ENCODE data around the gene WDR59. TPM values are rescaled to one million over a fixed set of nuclear protein-coding genes. Genes with fewer than 3 reads are reported as not detected.

Gene WDR59
- total RNA-seq, 1 experiment from 2014 or later, result 26.8 TPM

GRCh38 chr16:75025761-75026160 is 40.8 kb upstream of the WDR59 start:
- no peak overlapping the region for H3K4me2 ChIP-seq (ENCODE audit: low read depth, low read length, poor library complexity, severe bottlenecking)
- no peaks in the 10 kb centered on the region for H3K9me3 ChIP-seq (ENCODE audit: low read length)
- no peaks in the 10 kb centered on the region for H3K79me2 ChIP-seq (ENCODE audit: low read length)
- no peak overlapping the region for H3K4me3 ChIP-seq (ENCODE audit: low read length)
- H3K9ac ChIP-seq (ENCODE audit: low read length), result no peak overlapping the region
- no peaks in the 10 kb centered on the region for H3K36me3 ChIP-seq (ENCODE audit: insufficient read depth, low read length)
- no peak for DNase-seq
- peaks cover 5% of the 10 kb centered on the region for H3K4me1 ChIP-seq (ENCODE audit: low read length)
- H3K27ac ChIP-seq (ENCODE audit: low read length), result no peak overlapping the region
- H3K27me3 ChIP-seq (ENCODE audit: low read length), result no peaks in the 10 kb centered on the region
- no peak overlapping the region for H2AFZ ChIP-seq (ENCODE audit: low read length)
- H4K20me1 ChIP-seq (ENCODE audit: insufficient read depth, low read depth, low read length), result no peaks in the 10 kb centered on the region
- no peaks in the 10 kb centered on the region for H3K9me2 ChIP-seq (replicated peaks; ENCODE audit: insufficient read depth, low read length)

- Histone ChIP-seq H3K27ac (ENCODE audit: low read length) (no peak overlapping the region), H3K4me3 (ENCODE audit: low read length) (no peak overlapping the region), H3K4me1 (ENCODE audit: low read length) (peaks cover 5% of the 10 kb centered on the region), H3K4me2 (ENCODE audit: low read depth, low read length, poor library complexity, severe bottlenecking) (no peak overlapping the region), H3K27me3 (ENCODE audit: low read length) (no peaks in the 10 kb centered on the region), H3K36me3 (ENCODE audit: insufficient read depth, low read length) (no peaks in the 10 kb centered on the region), H3K9ac (ENCODE audit: low read length) (no peak overlapping the region), H3K9me2 (replicated peaks; ENCODE audit: insufficient read depth, low read length) (no peaks in the 10 kb centered on the region), H3K9me3 (ENCODE audit: low read length) (no peaks in the 10 kb centered on the region), H4K20me1 (ENCODE audit: insufficient read depth, low read depth, low read length) (no peaks in the 10 kb centered on the region), H2AFZ (ENCODE audit: low read length) (no peak overlapping the region), H3K79me2 (ENCODE audit: low read length) (no peaks in the 10 kb centered on the region)
- DNase-seq, result peak; percentile 16
Observed at GRCh38 chr16:75024594-75024993, 39.7 kb upstream of the WDR59 start.

- no peaks in the 10 kb centered on the region for H3K27me3 ChIP-seq (ENCODE audit: low read length)
- no peak overlapping the region for H3K9ac ChIP-seq (ENCODE audit: low read length)
- H3K27ac ChIP-seq (ENCODE audit: low read length), result no peak overlapping the region
- peaks cover 5% of the 10 kb centered on the region for H3K4me1 ChIP-seq (ENCODE audit: low read length)
- peak; percentile 41 for DNase-seq
- H3K4me3 ChIP-seq (ENCODE audit: low read length), result no peak overlapping the region
- H3K9me3 ChIP-seq (ENCODE audit: low read length), result no peaks in the 10 kb centered on the region
- no peaks in the 10 kb centered on the region for H3K79me2 ChIP-seq (ENCODE audit: low read length)
- no peaks in the 10 kb centered on the region for H4K20me1 ChIP-seq (ENCODE audit: insufficient read depth, low read depth, low read length)
- H3K36me3 ChIP-seq (ENCODE audit: insufficient read depth, low read length), result no peaks in the 10 kb centered on the region
- no peaks in the 10 kb centered on the region for H3K9me2 ChIP-seq (replicated peaks; ENCODE audit: insufficient read depth, low read length)
- no peak overlapping the region for H3K4me2 ChIP-seq (ENCODE audit: low read depth, low read length, poor library complexity, severe bottlenecking)
- no peak overlapping the region for H2AFZ ChIP-seq (ENCODE audit: low read length)
Observed at GRCh38 chr16:75024182-75024581, 39.3 kb upstream of the WDR59 start.

- Histone ChIP-seq H2AFZ (ENCODE audit: low read length) (no peak overlapping the region), H3K79me2 (ENCODE audit: low read length) (no peaks in the 10 kb centered on the region), H3K4me3 (ENCODE audit: low read length) (no peak overlapping the region), H3K27ac (ENCODE audit: low read length) (no peak overlapping the region), H3K27me3 (ENCODE audit: low read length) (no peaks in the 10 kb centered on the region), H4K20me1 (ENCODE audit: insufficient read depth, low read depth, low read length) (no peaks in the 10 kb centered on the region), H3K4me1 (ENCODE audit: low read length) (peaks cover 5% of the 10 kb centered on the region), H3K9ac (ENCODE audit: low read length) (no peak overlapping the region), H3K9me2 (replicated peaks; ENCODE audit: insufficient read depth, low read length) (no peaks in the 10 kb centered on the region), H3K4me2 (ENCODE audit: low read depth, low read length, poor library complexity, severe bottlenecking) (no peak overlapping the region), H3K36me3 (ENCODE audit: insufficient read depth, low read length) (no peaks in the 10 kb centered on the region), H3K9me3 (ENCODE audit: low read length) (no peaks in the 10 kb centered on the region)
- peak; percentile 19 for DNase-seq
Observed at GRCh38 chr16:75023009-75023408, 38.1 kb upstream of the WDR59 start.

GRCh38 chr16:75022567-75022966 is 37.6 kb upstream of the WDR59 start:
- Histone ChIP-seq H3K9me2 (replicated peaks; ENCODE audit: insufficient read depth, low read length) (no peaks in the 10 kb centered on the region), H3K9ac (ENCODE audit: low read length) (no peak overlapping the region), H4K20me1 (ENCODE audit: insufficient read depth, low read depth, low read length) (no peaks in the 10 kb centered on the region), H3K4me1 (ENCODE audit: low read length) (peaks cover 5% of the 10 kb centered on the region), H3K4me2 (ENCODE audit: low read depth, low read length, poor library complexity, severe bottlenecking) (no peak overlapping the region), H2AFZ (ENCODE audit: low read length) (no peak overlapping the region), H3K79me2 (ENCODE audit: low read length) (no peaks in the 10 kb centered on the region), H3K27me3 (ENCODE audit: low read length) (no peaks in the 10 kb centered on the region), H3K4me3 (ENCODE audit: low read length) (no peak overlapping the region), H3K9me3 (ENCODE audit: low read length) (no peaks in the 10 kb centered on the region), H3K27ac (ENCODE audit: low read length) (no peak overlapping the region), H3K36me3 (ENCODE audit: insufficient read depth, low read length) (no peaks in the 10 kb centered on the region)
- no peak for DNase-seq

- no peaks in the 10 kb centered on the region for H3K9me3 ChIP-seq (ENCODE audit: low read length)
- H3K4me3 ChIP-seq (ENCODE audit: low read length), result no peak overlapping the region
- no peaks in the 10 kb centered on the region for H3K79me2 ChIP-seq (ENCODE audit: low read length)
- no peaks in the 10 kb centered on the region for H3K36me3 ChIP-seq (ENCODE audit: insufficient read depth, low read length)
- no peak overlapping the region for H2AFZ ChIP-seq (ENCODE audit: low read length)
- no peaks in the 10 kb centered on the region for H3K27me3 ChIP-seq (ENCODE audit: low read length)
- H3K4me2 ChIP-seq (ENCODE audit: low read depth, low read length, poor library complexity, severe bottlenecking), result no peak overlapping the region
- peaks cover 5% of the 10 kb centered on the region for H3K4me1 ChIP-seq (ENCODE audit: low read length)
- peak; percentile 4 for DNase-seq
- H3K9me2 ChIP-seq (replicated peaks; ENCODE audit: insufficient read depth, low read length), result no peaks in the 10 kb centered on the region
- no peak overlapping the region for H3K27ac ChIP-seq (ENCODE audit: low read length)
- no peak overlapping the region for H3K9ac ChIP-seq (ENCODE audit: low read length)
- no peaks in the 10 kb centered on the region for H4K20me1 ChIP-seq (ENCODE audit: insufficient read depth, low read depth, low read length)
Observed at GRCh38 chr16:75021410-75021809, 36.5 kb upstream of the WDR59 start.

GRCh38 chr16:75019586-75019985 is 34.7 kb upstream of the WDR59 start:
- Histone ChIP-seq H3K27me3 (ENCODE audit: low read length) (no peaks in the 10 kb centered on the region), H3K36me3 (ENCODE audit: insufficient read depth, low read length) (no peaks in the 10 kb centered on the region)

GRCh38 chr16:75019007-75019406 is 34.1 kb upstream of the WDR59 start:
- Histone ChIP-seq H3K9me2 (replicated peaks; ENCODE audit: insufficient read depth, low read length) (no peaks in the 10 kb centered on the region), H3K36me3 (ENCODE audit: insufficient read depth, low read length) (no peaks in the 10 kb centered on the region), H4K20me1 (ENCODE audit: insufficient read depth, low read depth, low read length) (no peaks in the 10 kb centered on the region), H3K4me1 (ENCODE audit: low read length) (no peaks in the 10 kb centered on the region), H2AFZ (ENCODE audit: low read length) (no peak overlapping the region), H3K27ac (ENCODE audit: low read length) (no peak overlapping the region), H3K4me2 (ENCODE audit: low read depth, low read length, poor library complexity, severe bottlenecking) (no peak overlapping the region), H3K4me3 (ENCODE audit: low read length) (no peak overlapping the region), H3K9ac (ENCODE audit: low read length) (no peak overlapping the region), H3K27me3 (ENCODE audit: low read length) (no peaks in the 10 kb centered on the region), H3K79me2 (ENCODE audit: low read length) (no peaks in the 10 kb centered on the region), H3K9me3 (ENCODE audit: low read length) (no peaks in the 10 kb centered on the region)
- DNase-seq, result peak; percentile 29

More at GRCh38 chr16:75019586-75019985, 34.7 kb upstream of the WDR59 start:
- Histone ChIP-seq H3K9ac (ENCODE audit: low read length) (no peak overlapping the region), H3K79me2 (ENCODE audit: low read length) (no peaks in the 10 kb centered on the region), H3K9me3 (ENCODE audit: low read length) (no peaks in the 10 kb centered on the region), H2AFZ (ENCODE audit: low read length) (no peak overlapping the region), H3K27ac (ENCODE audit: low read length) (no peak overlapping the region), H3K4me1 (ENCODE audit: low read length) (peaks cover 4% of the 10 kb centered on the region), H3K4me2 (ENCODE audit: low read depth, low read length, poor library complexity, severe bottlenecking) (no peak overlapping the region), H4K20me1 (ENCODE audit: insufficient read depth, low read depth, low read length) (no peaks in the 10 kb centered on the region), H3K4me3 (ENCODE audit: low read length) (no peak overlapping the region), H3K9me2 (replicated peaks; ENCODE audit: insufficient read depth, low read length) (no peaks in the 10 kb centered on the region)
- DNase-seq, result no peak

Data from Karpas-422 (cell line).